RKO (cell line): ENCODE data around the gene BANF1.
"Not testable (repeated sequence)": the region's sequence is repeated elsewhere in the genome, so short reads cannot be mapped to it uniquely, and the experiment has no call there.

Experiments used
- DNase-seq: peaks from one replicate; pipeline ENCODE4 v3.0.0-alpha.2; 2016; ENCODE audit warnings: low spot score

The BANF1 gene

GRCh38 chr11:66011239-66011784, 9.0 kb downstream of the BANF1 start:
- DNase-seq: peak; percentile 33

- no peak for DNase-seq
Observed at GRCh38 chr11:66011785-66012303, 9.5 kb downstream of the BANF1 start, which contains the start of gene CST6. TSS of gene CST6 (plus strand) at chr11:66012008. CDS start at chr11:66012045, 37 bp downstream.

GRCh38 chr11:66012371-66012945, 10.2 kb downstream of the BANF1 start:
- no peak for DNase-seq

GRCh38 chr11:66012946-66013761, 10.9 kb downstream of the BANF1 start:
- no peak for DNase-seq

- no peak for DNase-seq
Observed at GRCh38 chr11:66013762-66014100, 11.4 kb downstream of the BANF1 start.

DNA sequence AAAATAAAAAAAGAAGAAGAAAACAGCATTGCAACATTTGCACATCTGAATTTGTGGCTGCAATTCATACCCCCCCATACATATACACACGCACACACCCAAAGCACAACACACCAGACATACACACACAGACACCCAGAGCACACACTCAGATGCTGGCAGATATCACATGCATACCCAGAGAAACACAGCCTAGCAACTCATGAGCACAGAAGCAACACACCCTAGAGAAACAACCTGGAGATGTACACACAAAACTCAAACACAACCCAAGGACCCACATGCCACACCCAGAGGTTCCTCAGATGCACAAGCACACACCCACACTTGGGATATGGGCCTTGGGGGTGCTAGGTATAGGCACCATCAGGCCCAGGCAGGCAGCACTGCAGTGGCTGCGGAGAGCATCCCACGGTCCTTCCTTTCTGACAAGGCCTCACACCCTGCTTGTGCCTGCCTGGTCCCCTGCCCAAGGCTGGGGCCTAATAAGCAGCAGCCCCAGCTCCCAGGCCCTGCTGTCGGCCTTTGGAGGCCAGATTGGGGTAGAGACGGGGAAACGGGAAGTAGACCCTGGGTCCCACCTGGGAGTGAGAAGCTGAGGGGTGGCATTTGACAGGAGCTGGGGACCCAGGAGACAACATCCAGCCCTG, 12.6 kb downstream of the BANF1 start:
- no peak for DNase-seq

GRCh38 chr11:66015454-66015881, 13.2 kb downstream of the BANF1 start:
- DNase-seq: no peak

- DNase-seq: no peak
Observed at GRCh38 chr11:66015936-66016792, 13.9 kb downstream of the BANF1 start.

- DNase-seq: no peak
Observed at GRCh38 chr11:66016793-66017177, 14.5 kb downstream of the BANF1 start.

DNA sequence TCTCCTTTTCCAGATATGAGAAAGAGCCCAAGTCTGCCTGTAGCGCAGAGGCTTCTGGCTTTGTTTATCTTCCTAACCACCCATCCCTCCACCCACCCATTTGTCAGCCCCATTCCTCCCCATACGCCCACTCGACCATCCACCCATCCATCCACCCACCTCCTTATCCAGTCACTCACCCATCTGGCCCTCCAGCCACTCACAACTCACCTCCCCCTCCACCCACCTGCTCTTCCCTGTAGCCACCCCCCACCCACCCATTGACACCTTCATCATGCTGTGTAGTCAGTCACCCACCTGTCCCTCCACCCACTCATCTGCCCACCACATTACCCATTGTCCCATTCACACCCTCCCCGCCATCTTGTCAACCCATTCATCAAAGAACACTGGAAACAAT, 15.0 kb downstream of the BANF1 start:
- DNase-seq: no peak

GRCh38 chr11:66020212-66020611, 17.9 kb downstream of the BANF1 start:
- no peak for DNase-seq

- DNase-seq: peak; percentile 87
Observed at GRCh38 chr11:66020618-66021357, 18.5 kb downstream of the BANF1 start.

GRCh38 chr11:66022401-66023185, 20.3 kb downstream of the BANF1 start:
- DNase-seq: peak; percentile 68

- DNase-seq: not testable (repeated sequence)
Observed at GRCh38 chr11:66023186-66023440, 20.8 kb downstream of the BANF1 start.

DNA sequence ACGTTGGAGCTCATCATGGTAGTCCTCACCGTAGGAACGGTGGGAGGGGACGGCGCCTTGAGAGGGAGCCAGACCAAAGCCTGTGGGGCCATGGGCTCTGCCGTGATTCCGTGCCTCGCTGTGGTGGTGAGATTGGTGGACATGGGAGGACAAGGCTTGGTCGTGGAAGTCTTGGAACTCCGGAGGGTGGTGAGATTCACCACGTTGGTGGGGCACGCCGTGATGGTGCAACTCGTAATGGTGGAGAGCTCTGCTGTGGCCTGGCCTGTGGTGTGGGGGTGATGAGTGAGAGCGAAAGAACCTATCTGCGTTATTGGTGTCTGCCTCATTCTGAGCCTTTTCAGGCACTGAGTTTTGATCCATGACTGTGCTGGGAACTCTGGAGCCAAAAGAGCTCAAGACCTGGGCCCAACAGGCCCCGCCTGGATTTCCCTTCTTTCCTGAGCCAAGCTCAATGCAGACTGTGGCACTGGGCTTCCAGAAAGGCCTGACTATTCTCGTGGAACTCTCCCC, 23.8 kb downstream of the BANF1 start, which contains the start of gene CATSPER1:
Gene CATSPER1 (minus strand): TSS at position 463 of the 513 bp plus-strand sequence. CDS start 100 bp downstream, at position 363.
- DNase-seq: no peak

DNA sequence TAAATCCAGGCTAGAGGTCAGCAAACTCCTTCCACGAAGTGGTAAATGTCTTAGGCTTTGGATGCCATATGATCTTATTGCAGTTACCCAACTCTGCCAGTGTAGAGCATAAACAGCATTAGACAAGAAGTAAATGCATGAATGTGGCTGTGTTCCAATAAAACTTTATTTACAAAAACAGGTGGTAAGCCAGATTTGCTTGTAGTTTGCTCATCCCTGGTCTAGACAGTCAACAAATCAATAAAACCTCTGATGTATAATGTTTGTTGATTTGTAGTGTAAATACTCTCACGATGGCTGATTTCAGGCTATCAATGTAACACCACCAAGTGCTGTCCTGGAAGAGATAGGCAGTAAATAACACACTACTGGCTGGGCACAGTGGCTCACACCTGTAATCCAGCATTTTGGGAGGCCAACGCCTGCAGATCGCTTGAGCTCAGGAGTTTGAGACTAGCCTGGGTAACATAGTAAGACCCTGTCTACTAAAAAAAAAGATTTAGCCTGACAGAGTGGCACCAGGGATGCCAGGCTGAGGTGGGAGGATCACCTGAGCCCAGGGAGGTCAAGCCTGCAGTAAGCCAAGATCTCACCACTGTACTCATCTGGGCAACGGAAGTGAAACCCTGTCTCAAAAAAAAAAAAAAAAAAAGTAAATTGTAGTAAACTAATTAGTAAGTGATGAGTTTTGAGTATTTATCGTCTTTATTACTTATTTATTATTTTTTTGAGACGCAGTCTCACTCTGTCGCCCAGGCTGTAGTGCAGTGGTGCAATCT, 30.8 kb downstream of the BANF1 start:
- peak; percentile 45 for DNase-seq

DNA sequence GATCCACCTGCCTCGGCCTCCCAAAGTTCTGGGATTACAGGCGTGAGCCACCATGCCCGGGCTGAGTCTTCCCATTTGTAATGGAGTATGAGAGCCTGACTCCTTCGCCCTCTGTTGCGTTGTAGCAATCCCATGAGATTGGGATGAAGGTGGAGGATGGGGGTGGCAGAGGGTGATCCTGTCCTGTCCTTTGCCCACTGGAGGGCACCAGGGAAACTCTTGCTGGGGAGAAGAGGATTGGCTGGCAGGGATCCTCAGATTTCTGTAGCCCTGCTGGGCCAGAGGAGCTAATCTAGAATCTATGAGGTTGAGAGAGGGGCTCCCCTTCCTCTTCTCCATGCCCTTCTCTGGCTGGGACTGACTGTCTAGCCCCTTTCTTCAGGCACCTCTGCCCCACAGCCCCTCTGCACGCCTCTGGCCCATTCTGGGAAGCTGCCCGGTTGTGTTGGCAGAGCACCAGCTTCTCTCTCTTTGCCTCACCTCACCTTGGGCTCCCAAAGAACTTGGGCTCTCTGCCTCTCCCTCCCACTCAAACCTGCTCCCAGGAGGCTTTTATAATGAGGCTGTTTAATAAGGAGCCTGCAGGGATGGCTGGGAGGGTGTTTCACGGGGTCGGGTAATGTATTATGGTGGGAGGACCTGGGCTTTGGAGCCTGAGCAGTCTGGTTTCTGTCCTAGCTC, 33.5 kb downstream of the BANF1 start:
- DNase-seq: no peak

DNA sequence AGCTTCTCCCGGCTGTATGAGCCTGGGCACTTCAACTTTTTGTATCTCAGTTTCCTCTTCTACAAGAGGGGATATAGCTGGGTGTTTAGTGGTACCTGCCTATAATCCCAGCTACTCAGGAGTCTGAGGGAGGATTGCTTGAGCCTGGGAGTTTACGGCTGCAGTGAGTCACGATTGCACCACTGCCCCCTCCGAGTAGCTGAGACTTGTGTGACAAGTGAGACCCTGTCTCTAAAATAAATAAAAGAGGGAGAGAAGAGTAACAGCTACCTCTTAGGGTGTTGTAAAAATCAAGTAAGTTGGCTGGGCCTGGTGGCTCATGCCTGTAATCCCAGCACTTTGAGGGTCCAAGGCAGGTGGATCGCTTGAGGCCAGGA, 34.0 kb downstream of the BANF1 start:
- no peak for DNase-seq

DNA sequence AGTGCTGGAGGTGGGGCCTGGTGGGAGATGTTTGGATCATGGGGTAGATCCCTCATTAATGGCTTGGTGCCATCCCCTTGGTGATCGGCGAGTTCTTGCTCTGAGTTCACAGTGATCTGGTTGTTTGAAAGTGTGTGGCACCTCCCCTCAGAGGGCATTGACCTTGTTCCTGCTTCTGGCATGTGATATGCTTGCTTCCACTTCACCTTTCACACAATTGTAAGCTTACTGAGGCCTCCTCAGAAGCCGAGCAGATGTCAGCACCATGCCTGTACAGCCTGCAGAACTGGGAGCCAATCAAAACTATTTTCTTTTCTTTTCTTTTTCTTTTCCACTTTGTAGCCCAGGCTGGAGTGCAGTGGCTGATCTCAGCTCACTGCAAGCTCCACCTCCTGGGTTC, 35.0 kb downstream of the BANF1 start:
- DNase-seq: no peak
